Measurements from ENCODE around the gene MEMO1.

DNA sequence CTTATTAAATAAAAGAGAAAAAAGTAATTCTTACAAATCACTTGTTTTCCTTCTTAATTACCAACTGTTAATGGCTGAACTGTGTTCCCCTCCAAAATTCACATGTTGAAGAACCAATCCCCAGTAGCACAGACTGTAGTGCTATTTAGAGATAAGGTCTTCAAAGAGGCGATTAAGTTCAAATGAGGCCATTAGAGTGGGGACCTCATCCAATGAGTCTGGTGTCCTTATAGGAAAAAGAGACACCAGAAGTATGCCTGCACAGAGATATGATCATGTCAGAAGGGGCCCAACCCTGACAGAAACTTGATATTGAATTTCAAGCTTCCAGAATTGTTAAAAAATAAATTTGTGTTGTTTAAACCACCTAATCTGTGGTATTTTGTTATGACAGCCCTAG, 89.8 kb downstream of the MEMO1 start:
- TF ChIP-seq ZFP3 (CRISPR knock-in tag; IDR thresholded peaks at IDR 0.05), result no peak
- TF ChIP-seq CSDC2 (CRISPR knock-in tag; IDR thresholded peaks at IDR 0.05), result no peak
- TF ChIP-seq ZC3H10 (CRISPR knock-in tag; IDR thresholded peaks at IDR 0.05), result no peak
